GM21447 (cell line): ENCODE results near the gene KIAA0753.
A peak's percentile ranks its signal among the peaks of the same experiment; 100 is the strongest.

Experiments used
- ATAC-seq: cut with Tn5 transposase; IDR thresholded peaks from one replicate; pipeline ENCODE4 v1.9.1; 2021; ENCODE audit not compliant: unreplicated experiment

KIAA0753 gene

GRCh38 chr17:6642592-6642991 is 2.1 kb upstream of the KIAA0753 start:
- ATAC-seq = no peak

DNA sequence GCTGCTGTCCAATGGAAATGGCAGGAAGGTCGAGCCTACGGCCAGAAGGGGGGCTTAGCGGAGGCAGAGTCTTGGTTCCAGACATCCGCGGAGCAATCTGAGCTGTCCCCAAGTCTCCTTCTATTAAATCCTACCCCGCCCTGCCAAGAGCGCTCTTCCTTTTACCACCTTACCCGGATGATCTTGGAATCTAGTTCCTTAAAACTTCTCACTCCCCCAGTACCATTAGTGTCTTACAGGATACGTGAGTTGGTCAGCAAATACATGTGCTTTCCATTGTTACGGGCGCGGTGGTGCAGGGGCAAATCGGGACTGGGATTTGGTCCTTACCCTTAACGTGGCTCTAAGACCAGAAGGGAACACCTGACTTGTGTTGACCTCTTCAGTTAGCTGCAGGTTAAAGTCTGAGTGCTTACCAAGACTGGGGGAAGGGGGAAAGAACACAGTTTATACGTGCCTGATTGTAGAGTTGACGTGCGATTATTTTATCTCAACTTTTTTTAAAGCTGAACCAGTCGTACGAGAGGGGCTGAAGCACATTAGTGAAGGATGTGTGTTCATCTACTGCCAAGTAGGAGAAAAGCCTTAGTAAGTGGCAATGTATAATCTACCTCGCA is 844 bp upstream of the KIAA0753 start:
- ATAC-seq = peak; percentile 18

GRCh38 chr17:6639586-6640535 is 650 bp downstream of the KIAA0753 start:
- no peak for ATAC-seq

- ATAC-seq = no peak
These were observed 1.4 kb downstream of the KIAA0753 start for GRCh38 chr17:6639014-6639585.

DNA sequence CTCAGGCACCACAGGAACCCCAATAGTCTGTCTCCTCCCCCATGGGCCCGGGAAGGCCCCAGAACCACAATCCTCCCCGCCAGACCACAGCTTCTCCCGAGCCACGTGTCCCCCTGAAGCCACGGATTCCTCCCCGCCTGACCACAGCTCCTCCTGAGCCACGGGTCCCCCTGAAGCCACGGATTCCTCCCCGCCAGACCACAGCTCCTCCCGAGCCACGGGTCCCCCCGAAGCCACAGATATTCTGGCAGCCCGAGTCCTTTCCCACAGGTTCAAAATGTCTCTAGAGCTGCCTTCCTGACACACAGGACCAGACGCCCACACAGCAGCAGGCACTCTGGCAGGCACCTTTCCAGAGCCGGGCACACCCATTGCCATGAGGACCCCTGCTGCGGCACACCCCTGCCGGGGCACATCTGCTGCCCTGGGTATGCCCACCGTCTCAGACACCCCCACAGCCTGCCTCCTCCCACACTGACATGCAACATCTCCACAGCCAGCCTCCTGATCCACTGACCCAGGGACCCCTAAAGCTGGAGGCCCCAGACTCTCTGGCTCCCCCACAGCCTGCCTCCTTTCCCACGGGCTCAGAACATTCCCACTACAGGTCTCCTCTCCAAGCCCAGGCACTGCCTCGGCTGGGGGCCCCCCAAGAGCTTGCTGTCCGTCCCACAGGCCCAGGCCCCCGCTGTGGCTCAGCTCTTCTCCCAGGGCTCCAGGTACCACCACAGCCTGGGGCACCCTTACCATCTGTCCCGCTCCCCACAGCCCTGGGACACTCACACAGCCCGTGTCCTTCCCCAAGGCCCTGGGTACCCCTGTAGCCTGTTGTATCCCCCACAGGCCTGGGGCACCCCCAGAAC is 2.2 kb downstream of the KIAA0753 start:
- ATAC-seq = no peak

GRCh38 chr17:6637458-6637840 is 3.1 kb downstream of the KIAA0753 start:
- ATAC-seq = no peak

GRCh38 chr17:6636616-6637457 is 3.7 kb downstream of the KIAA0753 start:
- ATAC-seq = no peak

DNA sequence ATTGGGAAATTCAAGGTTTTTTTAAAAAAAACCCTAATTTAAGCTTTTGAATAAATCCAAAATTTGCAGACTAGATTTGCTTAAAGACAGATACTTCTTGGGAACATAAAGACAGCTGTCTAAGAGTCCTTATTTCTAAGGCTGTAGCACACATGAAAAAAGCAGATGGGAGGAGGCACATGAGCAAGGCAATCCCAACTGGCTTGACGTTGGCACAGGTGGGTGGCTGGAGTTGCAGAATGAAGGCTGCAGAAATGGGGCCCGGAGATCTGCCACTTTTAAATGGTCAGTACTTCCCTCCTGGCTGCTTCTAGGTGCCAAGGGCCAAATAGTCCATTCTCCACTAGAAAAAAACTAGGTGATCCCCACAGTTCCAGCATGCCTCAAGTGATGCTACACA is 4.4 kb downstream of the KIAA0753 start:
- ATAC-seq = no peak

DNA sequence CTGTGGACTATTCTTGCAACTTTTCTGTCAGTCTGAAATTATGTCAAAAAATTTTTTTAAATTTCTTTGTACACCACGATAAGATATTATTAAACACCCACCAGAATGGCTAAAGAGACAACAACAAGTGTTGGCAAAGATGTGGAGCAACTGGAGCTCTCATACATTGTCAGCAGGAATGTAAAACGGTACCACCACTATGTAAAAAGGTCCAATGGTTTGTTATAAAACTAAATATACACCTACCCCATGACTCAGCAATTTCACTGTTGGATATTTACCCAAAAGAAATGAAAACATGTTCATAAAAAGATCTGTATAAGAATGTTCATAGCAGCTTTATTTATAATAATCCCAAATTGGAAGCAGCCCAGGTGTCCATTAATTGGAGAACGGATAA is 7.2 kb downstream of the KIAA0753 start:
- ATAC-seq = no peak

GRCh38 chr17:6632530-6632929 is 8.0 kb downstream of the KIAA0753 start:
- no peak for ATAC-seq

DNA sequence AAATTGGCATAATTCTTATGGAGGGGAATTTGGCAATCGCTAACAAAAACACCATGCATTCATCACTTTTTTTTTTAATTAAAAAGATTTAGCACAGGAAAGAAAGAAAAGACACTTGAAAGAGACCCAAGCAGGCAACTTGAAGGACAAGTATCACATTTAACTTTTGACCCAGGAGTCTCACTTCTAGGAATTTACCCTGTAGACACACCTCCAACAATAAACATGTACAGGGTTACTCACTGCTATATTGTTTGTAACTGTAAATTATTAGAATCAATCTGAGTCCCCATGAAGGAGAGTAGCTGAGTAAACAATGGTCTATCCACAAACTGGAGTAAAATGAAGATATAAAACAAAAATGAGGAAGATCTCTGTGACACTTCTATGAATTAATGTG is 10.1 kb downstream of the KIAA0753 start:
- no peak for ATAC-seq

DNA sequence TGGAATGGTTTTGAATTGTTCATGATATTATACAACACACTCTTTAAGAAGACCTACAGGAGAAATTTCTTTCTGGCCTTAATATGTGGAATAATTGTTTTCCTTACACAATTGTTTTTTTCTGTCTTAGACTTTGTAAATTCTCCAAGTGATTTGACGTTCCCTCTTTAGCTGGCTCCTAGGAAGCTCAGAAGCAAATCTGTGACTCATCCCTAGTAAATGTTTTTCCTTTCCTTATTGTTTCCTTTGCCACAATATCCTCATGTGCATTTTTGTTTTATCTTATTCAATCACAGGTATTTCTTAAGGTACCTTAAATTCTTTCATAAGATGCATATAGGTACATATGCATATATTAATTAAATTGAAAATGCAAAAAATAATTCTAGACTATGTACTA is 13.5 kb downstream of the KIAA0753 start:
- ATAC-seq = no peak

GRCh38 chr17:6626616-6627015 is 13.9 kb downstream of the KIAA0753 start:
- ATAC-seq = no peak

- ATAC-seq = no peak
These were observed 16.6 kb downstream of the KIAA0753 start for GRCh38 chr17:6623941-6624340.

GRCh38 chr17:6611231-6611630 is 29.3 kb downstream of the KIAA0753 start:
- ATAC-seq = no peak

DNA sequence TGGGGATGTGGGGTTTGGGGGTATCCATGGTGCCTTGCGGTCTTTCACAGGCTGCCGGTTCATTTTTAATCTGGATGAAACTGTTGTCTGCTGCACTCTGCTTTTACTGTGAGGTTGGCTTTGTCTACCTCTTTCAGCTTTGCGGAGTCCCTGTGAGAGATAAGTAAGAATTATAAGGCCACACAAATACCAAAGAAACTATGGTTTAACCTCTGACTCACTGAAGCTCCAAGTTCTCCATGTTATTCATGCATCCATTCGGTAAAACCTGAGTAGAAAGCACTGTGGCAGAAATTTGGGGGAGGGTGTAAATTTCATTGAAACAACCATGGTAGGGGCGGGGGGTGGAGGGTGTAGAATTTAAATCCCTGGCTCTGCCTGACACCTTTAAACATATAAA is 30.5 kb downstream of the KIAA0753 start:
- ATAC-seq = no peak

- no peak for ATAC-seq
These were observed 32.2 kb downstream of the KIAA0753 start for GRCh38 chr17:6608321-6608720.

DNA sequence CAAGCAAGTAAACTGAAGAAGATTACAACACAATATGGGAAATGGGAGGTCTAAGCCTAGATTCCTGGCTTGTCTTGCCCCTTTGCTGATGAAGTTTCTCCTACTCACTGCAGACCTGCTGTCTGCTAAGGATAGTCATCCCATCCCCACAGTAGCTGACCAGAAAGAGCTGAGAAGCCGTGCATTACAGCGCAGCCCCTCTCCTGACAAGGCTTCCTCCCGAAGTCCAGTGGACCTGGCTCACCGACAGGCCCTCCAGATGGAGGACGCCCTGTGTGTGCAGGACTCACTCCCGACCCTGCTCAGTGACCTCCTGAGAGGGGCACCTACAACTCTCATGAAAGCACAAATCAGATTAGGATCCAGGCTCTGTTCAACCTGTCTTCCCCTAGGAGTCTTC is 35.4 kb downstream of the KIAA0753 start:
- ATAC-seq = no peak

GRCh38 chr17:6603744-6604325 is 36.7 kb downstream of the KIAA0753 start:
- no peak for ATAC-seq

DNA sequence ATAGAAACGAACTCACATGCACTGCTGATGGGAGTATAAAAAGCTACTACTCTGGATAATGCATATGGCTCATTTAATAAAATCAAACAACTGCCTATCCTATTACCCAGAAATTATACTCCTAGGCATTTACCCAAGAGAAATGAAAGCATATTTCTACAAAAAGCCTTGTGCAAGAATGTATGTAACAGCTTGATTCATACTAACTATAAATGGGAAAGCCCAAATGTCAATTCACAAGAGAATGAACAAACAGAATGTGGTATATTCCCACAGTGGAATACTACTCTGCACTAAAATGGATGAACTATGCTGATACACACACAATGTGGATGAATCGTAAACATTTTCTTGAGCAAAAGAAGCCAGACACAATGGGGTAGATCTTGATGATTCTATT is 38.4 kb downstream of the KIAA0753 start:
- no peak for ATAC-seq
